ENCODE measurements around the gene CAPS. TPM values are rescaled to one million over a fixed set of nuclear protein-coding genes. Genes with fewer than 3 reads are reported as not detected.

Gene CAPS
- total RNA-seq, 2 experiments from 2014 or later: 2.1 to 2.8 TPM

- intact Hi-C loops (cut with micrococcal nuclease): no loop called here
- POLR2A ChIA-PET: no interaction called here
- H3K4me3 Mint-ChIP-seq: no peak overlapping the region
- H3K4me1 Mint-ChIP-seq (ENCODE audit: low read depth): no peaks in the 10 kb centered on the region
- no peaks in the 10 kb centered on the region for H3K27me3 Mint-ChIP-seq
- no peak for ATAC-seq
- CTCF ChIA-PET: no interaction called here
- peaks cover 16% of the 10 kb centered on the region for H3K36me3 Mint-ChIP-seq (ENCODE audit: low read depth)
- no peak overlapping the region for H3K27ac Mint-ChIP-seq
- H3K9me3 Mint-ChIP-seq: no peaks in the 10 kb centered on the region
- no peak for DNase-seq
- TF ChIP-seq, protein P1, sequence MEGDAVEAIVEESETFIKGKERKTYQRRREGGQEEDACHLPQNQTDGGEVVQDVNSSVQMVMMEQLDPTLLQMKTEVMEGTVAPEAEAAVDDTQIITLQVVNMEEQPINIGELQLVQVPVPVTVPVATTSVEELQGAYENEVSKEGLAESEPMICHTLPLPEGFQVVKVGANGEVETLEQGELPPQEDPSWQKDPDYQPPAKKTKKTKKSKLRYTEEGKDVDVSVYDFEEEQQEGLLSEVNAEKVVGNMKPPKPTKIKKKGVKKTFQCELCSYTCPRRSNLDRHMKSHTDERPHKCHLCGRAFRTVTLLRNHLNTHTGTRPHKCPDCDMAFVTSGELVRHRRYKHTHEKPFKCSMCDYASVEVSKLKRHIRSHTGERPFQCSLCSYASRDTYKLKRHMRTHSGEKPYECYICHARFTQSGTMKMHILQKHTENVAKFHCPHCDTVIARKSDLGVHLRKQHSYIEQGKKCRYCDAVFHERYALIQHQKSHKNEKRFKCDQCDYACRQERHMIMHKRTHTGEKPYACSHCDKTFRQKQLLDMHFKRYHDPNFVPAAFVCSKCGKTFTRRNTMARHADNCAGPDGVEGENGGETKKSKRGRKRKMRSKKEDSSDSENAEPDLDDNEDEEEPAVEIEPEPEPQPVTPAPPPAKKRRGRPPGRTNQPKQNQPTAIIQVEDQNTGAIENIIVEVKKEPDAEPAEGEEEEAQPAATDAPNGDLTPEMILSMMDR (IDR thresholded peaks at IDR 0.05): no peak
These were observed 19.5 kb downstream of the CAPS start for GRCh38 chr19:5933391-5934068.

DNA sequence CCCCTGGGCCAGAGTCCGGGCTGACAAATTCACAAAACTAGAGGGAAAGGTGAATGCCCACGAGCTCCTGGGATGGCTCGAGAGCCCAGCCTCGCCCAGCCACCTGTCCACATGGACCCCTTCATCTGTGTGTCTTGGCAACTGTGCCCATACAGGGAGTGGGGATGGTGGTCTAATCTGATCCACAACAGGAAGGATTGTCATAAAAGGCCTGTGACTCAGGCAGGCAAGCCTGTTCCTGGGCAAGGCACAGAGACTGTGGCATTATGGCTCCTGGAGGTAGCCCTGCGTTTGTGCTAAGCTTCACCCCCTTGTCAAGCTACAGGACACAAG lies 20.0 kb downstream of the CAPS start:
- H3K36me3 Mint-ChIP-seq (ENCODE audit: low read depth): peaks cover 11% of the 10 kb centered on the region
- H3K27me3 Mint-ChIP-seq: no peaks in the 10 kb centered on the region
- no peaks in the 10 kb centered on the region for H3K4me1 Mint-ChIP-seq (ENCODE audit: low read depth)
- no peak overlapping the region for H3K27ac Mint-ChIP-seq
- no peak overlapping the region for H3K4me3 Mint-ChIP-seq
- ChIA-PET POLR2A (no interaction called here), CTCF (no interaction called here)
- DNase-seq (no peak), ATAC-seq (no peak)
- TF ChIP-seq, protein P1 (IDR thresholded peaks at IDR 0.05): no peak
- H3K9me3 Mint-ChIP-seq: no peaks in the 10 kb centered on the region
- intact Hi-C loops (cut with micrococcal nuclease): no loop called here

- CTCF ChIA-PET: no interaction called here
These were observed 20.9 kb downstream of the CAPS start for GRCh38 chr19:5934774-5935472.

GRCh38 chr19:5935473-5936291 lies 21.6 kb downstream of the CAPS start:
- ChIA-PET POLR2A (interaction anchor here (0.6 kb wide), 1 partner anchor 35 kb away, joined by 4 read pairs; no protein-coding TSS in a partner anchor), CTCF (no interaction called here)
- ATAC-seq: no peak
- no peaks in the 10 kb centered on the region for H3K9me3 Mint-ChIP-seq
- no peak overlapping the region for H3K27ac Mint-ChIP-seq
- H3K36me3 Mint-ChIP-seq (ENCODE audit: low read depth): peaks cover 15% of the 10 kb centered on the region
- no peak for DNase-seq
- no peaks in the 10 kb centered on the region for H3K4me1 Mint-ChIP-seq (ENCODE audit: low read depth)
- intact Hi-C loops (cut with micrococcal nuclease): no loop called here
- H3K4me3 Mint-ChIP-seq: no peak overlapping the region
- TF ChIP-seq, protein P1 (IDR thresholded peaks at IDR 0.05): no peak
- no peaks in the 10 kb centered on the region for H3K27me3 Mint-ChIP-seq

More at GRCh38 chr19:5934774-5935472, 20.9 kb downstream of the CAPS start:
- H3K27ac Mint-ChIP-seq: no peak overlapping the region
- peaks cover 15% of the 10 kb centered on the region for H3K36me3 Mint-ChIP-seq (ENCODE audit: low read depth)
- DNase-seq (no peak), ATAC-seq (no peak)
- H3K27me3 Mint-ChIP-seq: no peaks in the 10 kb centered on the region
- H3K4me3 Mint-ChIP-seq: no peak overlapping the region
- intact Hi-C loops (cut with micrococcal nuclease): no loop called here
- no peaks in the 10 kb centered on the region for H3K9me3 Mint-ChIP-seq
- no peaks in the 10 kb centered on the region for H3K4me1 Mint-ChIP-seq (ENCODE audit: low read depth)
- TF ChIP-seq, protein P1 (IDR thresholded peaks at IDR 0.05): no peak
- POLR2A ChIA-PET: no interaction called here

GRCh38 chr19:5936292-5936592 lies 22.2 kb downstream of the CAPS start:
- Mint-ChIP-seq H3K36me3 (ENCODE audit: low read depth) (peaks cover 13% of the 10 kb centered on the region), H3K4me1 (ENCODE audit: low read depth) (no peaks in the 10 kb centered on the region), H3K9me3 (no peaks in the 10 kb centered on the region), H3K27ac (no peak overlapping the region), H3K4me3 (no peak overlapping the region), H3K27me3 (no peaks in the 10 kb centered on the region)
- ChIA-PET POLR2A (no interaction called here), CTCF (no interaction called here)
- no peak for ATAC-seq
- no peak for DNase-seq
- TF ChIP-seq, protein P1 (IDR thresholded peaks at IDR 0.05): no peak
- intact Hi-C loops (cut with micrococcal nuclease): no loop called here

Measured in activated CD8-positive, alpha-beta T cell treated with anti-CD3 and anti-CD28 coated beads for 36 hours (primary cell).